HCT116 (cell line): ENCODE measurements around the gene IMMP2L. TPM values are rescaled to one million over a fixed set of nuclear protein-coding genes. Genes with fewer than 3 reads are reported as not detected.

Source experiments
- ATAC-seq: fragments of 200-7000 bp; cut with Tn5 transposase; 2 replicates; pipeline ENCODE4 v1.9.1; 2020; ENCODE audit warnings: mild to moderate bottlenecking, moderate library complexity
- BruUV-seq: library from RNA; stranded (reverse); fragments of 400-500 nt; replicated peaks from 2 replicates; lab custom pipeline; 2021; lab: Mats Ljungman, UMichigan
- CTCF ChIA-PET: fragments of 300-600 bp; sonication (Branson Sonifier 250); formaldehyde crosslinking; loops from one replicate; lab custom pipeline; 2021; ENCODE audit warnings: antibody characterized with exemption; lab: Charles Lee
- POLR2A ChIA-PET: fragments of 300-600, 350-600 bp; sonication (Branson Sonifier 250); formaldehyde crosslinking; loops from one replicate; lab custom pipeline; 2021; ENCODE audit warnings: antibody characterized with exemption; lab: Charles Lee
- RAD21 ChIA-PET, 2 experiments: fragments of 300-600 bp; sonication (Branson Sonifier 250); formaldehyde crosslinking; loops; one replicate each; lab custom pipeline; 2023; ENCODE audit warnings: low total read pairs in 2 of 2; ENCODE audit not compliant: uncharacterized antibody in 2 of 2, unreplicated experiment in 2 of 2, low non-redundant PET in 1 of 2; lab: Charles Lee
- DNase-seq: peaks from one replicate; pipeline ENCODE4 v3.0.0-alpha.2; 2010; ENCODE audit warnings: low read depth, low spot score
- H2AFZ ChIP-seq: fragments of 200-600 bp; shearing (Covaris generic), sonication (generic); 2 replicates; pipeline ENCODE4 v1.6.1; 2017; ENCODE audit warnings: low read depth, mixed run types, mixed read lengths, antibody characterized with exemption, low read length; ENCODE audit not compliant: poor library complexity, severe bottlenecking
- H3K27ac ChIP-seq: 2 replicates; pipeline ENCODE4 v1.5.1; 2012; ENCODE audit warnings: low read depth, low read length
- H3K27me3 ChIP-seq: fragments of 200-600 bp; sonication (generic); 2 replicates; pipeline ENCODE4 v1.6.1; 2016; ENCODE audit warnings: mixed run types, low read length, mixed read lengths; ENCODE audit not compliant: insufficient read depth
- H3K36me3 ChIP-seq, 2 experiments: fragments of 200-500 bp in 1 of 2; fragments of 200-600 bp in 1 of 2; sonication (Bioruptor generic) in 1 of 2; sonication (generic) in 1 of 2; 2 replicates each; pipeline versions ENCODE4 v1.5.1 to v1.6.1; 2014 to 2016; ENCODE audit warnings: low read length in 2 of 2, inconsistent platforms in 1 of 2, mixed read lengths in 1 of 2, mixed run types in 1 of 2; ENCODE audit not compliant: insufficient read depth in 2 of 2, control insufficient read depth in 1 of 2
- H3K4me1 ChIP-seq, 2 experiments: fragments of 200-600 bp in 1 of 2; sonication (generic) in 1 of 2; 2 replicates each; pipeline versions ENCODE4 v1.5.1 to v1.6.1; 2012 to 2017; ENCODE audit warnings: low read length in 2 of 2, inconsistent platforms in 1 of 2, mild to moderate bottlenecking in 1 of 2, mixed read lengths in 1 of 2, mixed run types in 1 of 2, moderate library complexity in 1 of 2; ENCODE audit not compliant: insufficient read depth in 2 of 2, control insufficient read depth in 1 of 2
- H3K4me2 ChIP-seq: fragments of 200-600 bp; sonication (generic); 2 replicates; pipeline ENCODE4 v1.6.1; 2017; ENCODE audit warnings: mixed run types, low read length, mixed read lengths
- H3K4me3 ChIP-seq, 2 experiments: fragments of 200-600 bp in 1 of 2; sonication (generic) in 1 of 2; replicated peaks in 1 of 2; 2 replicates each; pipeline ENCODE4 v1.5.1; 2011 to 2016; ENCODE audit warnings: low read length in 2 of 2, control low read depth in 1 of 2, low read depth in 1 of 2, mild to moderate bottlenecking in 1 of 2, mixed read lengths in 1 of 2, mixed run types in 1 of 2
- H3K79me2 ChIP-seq: fragments of 200-600 bp; sonication (generic); 2 replicates; pipeline ENCODE4 v1.6.1; 2017; ENCODE audit warnings: mild to moderate bottlenecking, mixed run types, low read length, moderate library complexity, mixed read lengths; ENCODE audit not compliant: insufficient read depth
- H3K9ac ChIP-seq: fragments of 200-600 bp; sonication (generic); 2 replicates; pipeline ENCODE4 v1.6.1; 2016; ENCODE audit warnings: low read length, mixed read lengths
- H3K9me2 ChIP-seq: fragments of 200-600 bp; sonication (generic), shearing (Covaris generic); 2 replicates; pipeline ENCODE4 v1.6.1; 2017; ENCODE audit warnings: mixed run types, mild to moderate bottlenecking, moderate library complexity; ENCODE audit not compliant: insufficient read depth
- H3K9me3 ChIP-seq, 2 experiments: fragments of 200-500 bp in 1 of 2; fragments of 200-600 bp in 1 of 2; sonication (Bioruptor generic) in 1 of 2; sonication (generic) in 1 of 2; 2 replicates each; pipeline ENCODE4 v1.6.1; 2014 to 2017; ENCODE audit warnings: low read length in 2 of 2, mixed read lengths in 2 of 2, inconsistent platforms in 1 of 2, low read depth in 1 of 2, mild to moderate bottlenecking in 1 of 2, mixed run types in 1 of 2, moderate library complexity in 1 of 2; ENCODE audit not compliant: control insufficient read depth in 1 of 2, insufficient read depth in 1 of 2
- H4K20me1 ChIP-seq: fragments of 200-600 bp; sonication (generic), shearing (Covaris generic); 2 replicates; pipeline ENCODE4 v1.6.1; 2017; ENCODE audit warnings: mixed run types, mild to moderate bottlenecking, moderate library complexity; ENCODE audit not compliant: insufficient read depth
- CBX3 ChIP-seq: IDR thresholded peaks from 2 replicates; pipeline ENCODE4 v1.6.1; 2012; ENCODE audit warnings: low read depth
- EGR1 ChIP-seq: IDR thresholded peaks from 2 replicates; pipeline ENCODE4 v1.6.1; 2012; ENCODE audit warnings: low read depth
- FOSL1 ChIP-seq: IDR thresholded peaks from 2 replicates; pipeline ENCODE4 v1.6.1; 2012; ENCODE audit warnings: low read depth
- JUND ChIP-seq: IDR thresholded peaks from 2 replicates; pipeline ENCODE4 v1.6.1; 2012
- MAX ChIP-seq: IDR thresholded peaks from 2 replicates; pipeline ENCODE4 v1.6.1; 2012
- POLR2A ChIP-seq: IDR thresholded peaks from 2 replicates; pipeline ENCODE4 v1.7.0; 2011; ENCODE audit warnings: borderline replicate concordance; ENCODE audit not compliant: insufficient read depth, insufficient read length; ENCODE audit errors: extremely low read depth
- SP1 ChIP-seq: IDR thresholded peaks from 2 replicates; pipeline ENCODE4 v1.6.1; 2012; ENCODE audit warnings: low read depth
- TCF7L2 ChIP-seq: IDR thresholded peaks from 2 replicates; pipeline ENCODE4 v1.7.0; 2011; ENCODE audit warnings: borderline replicate concordance, inconsistent platforms; ENCODE audit not compliant: insufficient read depth, insufficient read length; ENCODE audit errors: extremely low read depth
- YY1 ChIP-seq: IDR thresholded peaks from 2 replicates; pipeline ENCODE4 v1.6.1; 2011; ENCODE audit warnings: low read length, low read depth, moderate library complexity, mild to moderate bottlenecking; ENCODE audit not compliant: insufficient replicate concordance; ENCODE audit errors: extremely low read depth
- ZFX ChIP-seq: fragments of 450-650 bp; IDR thresholded peaks from 2 replicates; pipeline ENCODE4 v1.6.1; 2017
- ZNF274 ChIP-seq: fragments of 200-500 bp; sonication (Bioruptor generic); IDR thresholded peaks from 2 replicates; pipeline ENCODE4 v1.6.1; 2014; ENCODE audit warnings: mild to moderate bottlenecking, low read depth, low read length, inconsistent platforms
- intact Hi-C: fragments of 100-400 bp; cut with micrococcal nuclease; formaldehyde crosslinking; loops from 2 replicates; pipeline ENCODE4 v1.10.0; 2022
- total RNA-seq: library from RNA; stranded (reverse); gene quantifications from one replicate; pipeline ENCODE4 v1.2.1, GENCODE V29; 2021; ENCODE audit not compliant: unreplicated experiment
- TF ChIP-seq, protein P1 (sequence below): IDR thresholded peaks from 2 replicates; pipeline ENCODE4 v1.6.1; 2011; ENCODE audit warnings: mild to moderate bottlenecking, low read length, moderate library complexity; ENCODE audit not compliant: insufficient replicate concordance; ENCODE audit errors: extremely low read depth
- TF ChIP-seq, protein P2 (sequence below), 3 experiments: fragments of 200-600 bp in 1 of 3; sonication (generic) in 1 of 3; IDR thresholded peaks in 2 of 3; conservative IDR thresholded peaks in 1 of 3; 2 replicates each; pipeline ENCODE4 v1.5.1; 2012 to 2017; ENCODE audit warnings: low read depth in 2 of 3, low read length in 2 of 3, antibody characterized with exemption in 1 of 3, borderline replicate concordance in 1 of 3, control low read depth in 1 of 3, mild to moderate bottlenecking in 1 of 3, mixed read lengths in 1 of 3, mixed run types in 1 of 3, moderate library complexity in 1 of 3; ENCODE audit not compliant: insufficient read depth in 1 of 3
- TF ChIP-seq, protein P3 (sequence below): IDR thresholded peaks from 2 replicates; pipeline ENCODE4 v1.6.1; 2012; ENCODE audit warnings: low read depth

Gene IMMP2L
- total RNA-seq, 1 experiment from 2014 or later: 21.1 TPM

DNA sequence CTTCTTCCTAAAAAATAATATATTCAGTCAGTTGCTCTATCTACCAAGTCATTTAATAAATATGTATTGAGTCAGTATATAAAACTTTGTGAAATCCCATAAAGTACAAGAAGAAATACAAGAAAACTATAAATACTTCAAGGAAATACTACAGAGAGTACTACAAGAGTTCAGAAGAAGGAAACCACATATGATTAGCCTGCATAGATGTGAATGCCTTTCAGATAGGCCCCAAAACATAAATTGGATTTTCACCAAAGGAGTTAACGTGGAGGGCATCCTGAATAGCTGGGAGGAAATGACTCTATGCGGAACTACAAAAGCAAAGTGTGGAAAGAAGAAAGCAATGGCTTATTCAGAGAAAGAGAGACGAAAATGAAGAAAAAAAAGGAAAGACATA lies 351.3 kb downstream of the IMMP2L start:
- ATAC-seq (no peak), DNase-seq (no peak)
- Histone ChIP-seq H3K9me2 (no peaks in the 10 kb centered on the region), H3K9ac (no peak overlapping the region), H2AFZ (no peak overlapping the region), H3K27me3 (no peaks in the 10 kb centered on the region), H3K4me2 (no peak overlapping the region), H3K27ac (no peak overlapping the region), H3K36me3 (no peaks in the 10 kb centered on the region), H3K4me3 (no peak overlapping the region), H3K9me3 (no peaks in the 10 kb centered on the region), H3K4me1 (no peaks in the 10 kb centered on the region), H4K20me1 (no peaks in the 10 kb centered on the region), H3K79me2 (no peaks in the 10 kb centered on the region)
- CTCF ChIA-PET: no interaction called here
- intact Hi-C loops: no loop called here
- TF ChIP-seq ZNF274: no peak
- TF ChIP-seq SP1: no peak
- TF ChIP-seq, protein P1, sequence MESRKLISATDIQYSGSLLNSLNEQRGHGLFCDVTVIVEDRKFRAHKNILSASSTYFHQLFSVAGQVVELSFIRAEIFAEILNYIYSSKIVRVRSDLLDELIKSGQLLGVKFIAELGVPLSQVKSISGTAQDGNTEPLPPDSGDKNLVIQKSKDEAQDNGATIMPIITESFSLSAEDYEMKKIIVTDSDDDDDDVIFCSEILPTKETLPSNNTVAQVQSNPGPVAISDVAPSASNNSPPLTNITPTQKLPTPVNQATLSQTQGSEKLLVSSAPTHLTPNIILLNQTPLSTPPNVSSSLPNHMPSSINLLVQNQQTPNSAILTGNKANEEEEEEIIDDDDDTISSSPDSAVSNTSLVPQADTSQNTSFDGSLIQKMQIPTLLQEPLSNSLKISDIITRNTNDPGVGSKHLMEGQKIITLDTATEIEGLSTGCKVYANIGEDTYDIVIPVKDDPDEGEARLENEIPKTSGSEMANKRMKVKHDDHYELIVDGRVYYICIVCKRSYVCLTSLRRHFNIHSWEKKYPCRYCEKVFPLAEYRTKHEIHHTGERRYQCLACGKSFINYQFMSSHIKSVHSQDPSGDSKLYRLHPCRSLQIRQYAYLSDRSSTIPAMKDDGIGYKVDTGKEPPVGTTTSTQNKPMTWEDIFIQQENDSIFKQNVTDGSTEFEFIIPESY: no peak
- TF ChIP-seq, protein P2, sequence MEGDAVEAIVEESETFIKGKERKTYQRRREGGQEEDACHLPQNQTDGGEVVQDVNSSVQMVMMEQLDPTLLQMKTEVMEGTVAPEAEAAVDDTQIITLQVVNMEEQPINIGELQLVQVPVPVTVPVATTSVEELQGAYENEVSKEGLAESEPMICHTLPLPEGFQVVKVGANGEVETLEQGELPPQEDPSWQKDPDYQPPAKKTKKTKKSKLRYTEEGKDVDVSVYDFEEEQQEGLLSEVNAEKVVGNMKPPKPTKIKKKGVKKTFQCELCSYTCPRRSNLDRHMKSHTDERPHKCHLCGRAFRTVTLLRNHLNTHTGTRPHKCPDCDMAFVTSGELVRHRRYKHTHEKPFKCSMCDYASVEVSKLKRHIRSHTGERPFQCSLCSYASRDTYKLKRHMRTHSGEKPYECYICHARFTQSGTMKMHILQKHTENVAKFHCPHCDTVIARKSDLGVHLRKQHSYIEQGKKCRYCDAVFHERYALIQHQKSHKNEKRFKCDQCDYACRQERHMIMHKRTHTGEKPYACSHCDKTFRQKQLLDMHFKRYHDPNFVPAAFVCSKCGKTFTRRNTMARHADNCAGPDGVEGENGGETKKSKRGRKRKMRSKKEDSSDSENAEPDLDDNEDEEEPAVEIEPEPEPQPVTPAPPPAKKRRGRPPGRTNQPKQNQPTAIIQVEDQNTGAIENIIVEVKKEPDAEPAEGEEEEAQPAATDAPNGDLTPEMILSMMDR (IDR thresholded peaks at IDR 0.05 in 2 of 3, conservative IDR thresholded peaks at IDR 0.05 in 1 of 3; ENCODE audit: borderline replicate concordance in 1 of 3, insufficient read depth in 1 of 3, low read depth in 2 of 3, low read length in 2 of 3): no peak
- no peak for TF ChIP-seq POLR2A
- no peak for TF ChIP-seq YY1
- no peak for TF ChIP-seq FOSL1
- TF ChIP-seq, protein P3, sequence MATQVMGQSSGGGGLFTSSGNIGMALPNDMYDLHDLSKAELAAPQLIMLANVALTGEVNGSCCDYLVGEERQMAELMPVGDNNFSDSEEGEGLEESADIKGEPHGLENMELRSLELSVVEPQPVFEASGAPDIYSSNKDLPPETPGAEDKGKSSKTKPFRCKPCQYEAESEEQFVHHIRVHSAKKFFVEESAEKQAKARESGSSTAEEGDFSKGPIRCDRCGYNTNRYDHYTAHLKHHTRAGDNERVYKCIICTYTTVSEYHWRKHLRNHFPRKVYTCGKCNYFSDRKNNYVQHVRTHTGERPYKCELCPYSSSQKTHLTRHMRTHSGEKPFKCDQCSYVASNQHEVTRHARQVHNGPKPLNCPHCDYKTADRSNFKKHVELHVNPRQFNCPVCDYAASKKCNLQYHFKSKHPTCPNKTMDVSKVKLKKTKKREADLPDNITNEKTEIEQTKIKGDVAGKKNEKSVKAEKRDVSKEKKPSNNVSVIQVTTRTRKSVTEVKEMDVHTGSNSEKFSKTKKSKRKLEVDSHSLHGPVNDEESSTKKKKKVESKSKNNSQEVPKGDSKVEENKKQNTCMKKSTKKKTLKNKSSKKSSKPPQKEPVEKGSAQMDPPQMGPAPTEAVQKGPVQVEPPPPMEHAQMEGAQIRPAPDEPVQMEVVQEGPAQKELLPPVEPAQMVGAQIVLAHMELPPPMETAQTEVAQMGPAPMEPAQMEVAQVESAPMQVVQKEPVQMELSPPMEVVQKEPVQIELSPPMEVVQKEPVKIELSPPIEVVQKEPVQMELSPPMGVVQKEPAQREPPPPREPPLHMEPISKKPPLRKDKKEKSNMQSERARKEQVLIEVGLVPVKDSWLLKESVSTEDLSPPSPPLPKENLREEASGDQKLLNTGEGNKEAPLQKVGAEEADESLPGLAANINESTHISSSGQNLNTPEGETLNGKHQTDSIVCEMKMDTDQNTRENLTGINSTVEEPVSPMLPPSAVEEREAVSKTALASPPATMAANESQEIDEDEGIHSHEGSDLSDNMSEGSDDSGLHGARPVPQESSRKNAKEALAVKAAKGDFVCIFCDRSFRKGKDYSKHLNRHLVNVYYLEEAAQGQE: no peak
- no peak for TF ChIP-seq JUND
- no peak for TF ChIP-seq ZFX
- no peak for TF ChIP-seq CBX3
- no peak for TF ChIP-seq EGR1
- no peak for TF ChIP-seq MAX
- no peak for TF ChIP-seq TCF7L2
- no TSS peak for BruUV-seq
- POLR2A ChIA-PET: no interaction called here
- RAD21 ChIA-PET: no interaction called here
